ENCODE data around the gene GALNS.

- TF ChIP-seq CTCF (IDR thresholded peaks at IDR 0.05) (no peak), SIN3A (IDR thresholded peaks at IDR 0.05; ENCODE audit: borderline replicate concordance, insufficient read depth, low read depth, low read length) (no peak), REST (IDR thresholded peaks at IDR 0.05; ENCODE audit: insufficient read depth in 1 of 2, low read depth in 2 of 2, low read length in 1 of 2) (no peak)
Observed at GRCh38 chr16:88864521-88864920, 7.8 kb upstream of the GALNS start.

Data from Panc1 (cell line).